HepG2 (cell line): ENCODE data around the gene RASSF4. TPM values are rescaled to one million over a fixed set of nuclear protein-coding genes. Genes with fewer than 3 reads are reported as not detected.

Source experiments
- ELF3 ChIP-seq: IDR thresholded peaks from 2 replicates; pipeline ENCODE4 v1.6.1; 2016; ENCODE audit warnings: missing genetic modification reagents, missing compliant biosample characterization
- FOXA1 ChIP-seq, 2 experiments: fragments of 450-650 bp in 1 of 2; sonication (generic) in 1 of 2; formaldehyde crosslinking in 1 of 2; IDR thresholded peaks; 2 replicates each; pipeline versions ENCODE4 v1.4.0 to v1.6.1; 2016 to 2020; ENCODE audit warnings: missing genetic modification reagents in 1 of 2
- MED13 ChIP-seq: sonication (generic); formaldehyde crosslinking; IDR thresholded peaks from 2 replicates; pipeline ENCODE4 v1.5.0; 2020; ENCODE audit warnings: missing genetic modification reagents
- NFATC3 ChIP-seq: sonication (generic); formaldehyde crosslinking; IDR thresholded peaks from 2 replicates; pipeline ENCODE4 v1.5.1; 2020; ENCODE audit warnings: mild to moderate bottlenecking, missing genetic modification reagents
- RAD51 ChIP-seq: fragments of 450-650 bp; IDR thresholded peaks from 2 replicates; pipeline ENCODE4 v1.6.1; 2016; ENCODE audit warnings: borderline replicate concordance
- RBM39 ChIP-seq: fragments of 200-400 bp; formaldehyde crosslinking; IDR thresholded peaks from one replicate; pipeline ENCODE4 v1.6.1; 2018; ENCODE audit warnings: antibody characterized with exemption, mild to moderate bottlenecking, low read depth, low read length; ENCODE audit not compliant: poor library complexity, severe bottlenecking
- TEAD2 ChIP-seq: sonication (generic); formaldehyde crosslinking; IDR thresholded peaks from 2 replicates; pipeline ENCODE4 v1.9.0; 2021; ENCODE audit warnings: missing genetic modification reagents
- ZMAT5 ChIP-seq: sonication (generic); formaldehyde crosslinking; IDR thresholded peaks from 2 replicates; pipeline ENCODE4 v1.5.0; 2020; ENCODE audit warnings: mild to moderate bottlenecking, low read depth, missing genetic modification reagents, borderline replicate concordance
- ZNF768 ChIP-seq: sonication (generic); formaldehyde crosslinking; IDR thresholded peaks from 2 replicates; pipeline ENCODE4 v1.4.0; 2020; ENCODE audit warnings: missing genetic modification reagents
- ZNF784 ChIP-seq: sonication (generic); formaldehyde crosslinking; IDR thresholded peaks from 2 replicates; pipeline ENCODE4 v1.5.1; 2020; ENCODE audit warnings: missing genetic modification reagents, mild to moderate bottlenecking, borderline replicate concordance
- polyA plus RNA-seq, 8 experiments: library from polyadenylated mRNA; depleted of rRNA in 3 of 8; stranded (reverse) in 7 of 8; unstranded in 1 of 8; fragments of >200 nt; fragmentation: Illumina TruSeq in 4 of 8; extraction: Trizol in 4 of 8; gene quantifications; 2 replicates each; pipeline versions ENCODE4 v1.2.1 to v1.2.3, GENCODE V29; 2011 to 2016; ENCODE audit warnings: low read depth in 4 of 8, missing spikeins in 1 of 8, mixed read lengths in 1 of 8; ENCODE audit not compliant: insufficient read depth in 1 of 8
- total RNA-seq, 5 experiments: library from RNA; depleted of rRNA; stranded (reverse); fragments of >200 nt; fragmentation: Illumina TruSeq; extraction: Trizol; gene quantifications; 2 replicates each; pipeline ENCODE4 v1.2.3, GENCODE V29; 2016; ENCODE audit warnings: low read depth in 1 of 5
- TF ChIP-seq, protein P1 (sequence below): sonication (generic); formaldehyde crosslinking; IDR thresholded peaks from 2 replicates; pipeline ENCODE4 v1.5.0; 2020; ENCODE audit warnings: mild to moderate bottlenecking, missing genetic modification reagents, borderline replicate concordance
- TF ChIP-seq, protein P2 (sequence below): sonication (generic); formaldehyde crosslinking; IDR thresholded peaks from 2 replicates; pipeline ENCODE4 v1.4.0; 2020; ENCODE audit warnings: missing genetic modification reagents
- TF ChIP-seq, protein P3 (sequence below): sonication (generic); IDR thresholded peaks from 2 replicates; pipeline ENCODE4 v1.6.1; 2016; ENCODE audit warnings: low read depth, borderline replicate concordance
- TF ChIP-seq, protein P4 (sequence below): sonication (generic); formaldehyde crosslinking; IDR thresholded peaks from 2 replicates; pipeline ENCODE4 v1.5.0; 2020; ENCODE audit warnings: mild to moderate bottlenecking, missing genetic modification reagents

RASSF4 gene
- total and polyA plus RNA-seq, 2 of the 13 experiments (the other 11 are each of a cell fraction or from before 2014, with no cell fraction given), result 34.0 to 51.7 TPM

DNA sequence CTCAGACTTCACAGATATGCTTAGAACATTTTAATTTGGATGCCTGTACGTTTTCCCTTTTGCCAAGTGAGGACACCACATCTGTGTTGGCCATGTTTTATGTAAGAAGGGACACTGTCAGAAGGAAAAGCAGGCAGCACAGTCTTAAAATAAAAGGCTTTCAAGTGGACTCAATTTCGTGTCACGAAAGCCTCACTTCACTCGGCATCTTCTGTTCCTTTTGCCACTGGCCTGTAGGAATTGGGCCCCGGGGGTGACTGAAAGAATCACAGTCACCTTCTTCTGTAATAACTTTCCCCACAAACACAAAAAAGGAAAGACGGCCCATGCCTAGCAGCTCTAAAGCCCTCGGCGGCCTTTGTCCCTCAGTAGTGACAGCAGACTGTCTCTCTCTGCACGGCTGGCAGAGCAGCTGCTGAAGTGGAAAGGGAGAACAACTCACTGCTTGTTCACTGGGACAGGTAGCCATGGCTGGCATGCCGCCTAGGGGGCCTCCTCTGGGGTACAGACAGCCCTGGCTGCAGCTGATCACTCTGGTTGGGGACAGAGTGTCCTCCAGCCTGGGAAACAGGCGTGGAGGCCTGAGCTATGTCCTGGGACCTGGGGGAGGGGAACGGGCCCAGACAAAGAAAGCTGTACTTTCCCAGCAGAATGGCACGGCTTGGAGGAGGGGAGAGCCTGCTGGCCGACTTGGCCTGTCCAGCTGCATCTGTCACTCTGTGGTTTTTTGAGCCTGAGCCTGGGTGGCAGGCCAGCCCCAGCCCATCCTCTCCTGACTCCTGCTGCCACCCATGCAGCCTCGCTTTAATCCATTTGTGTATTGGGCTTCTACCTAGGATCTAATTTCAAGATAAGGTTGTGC, 4.4 kb downstream of the RASSF4 start (continued):
- TF ChIP-seq, protein P1, sequence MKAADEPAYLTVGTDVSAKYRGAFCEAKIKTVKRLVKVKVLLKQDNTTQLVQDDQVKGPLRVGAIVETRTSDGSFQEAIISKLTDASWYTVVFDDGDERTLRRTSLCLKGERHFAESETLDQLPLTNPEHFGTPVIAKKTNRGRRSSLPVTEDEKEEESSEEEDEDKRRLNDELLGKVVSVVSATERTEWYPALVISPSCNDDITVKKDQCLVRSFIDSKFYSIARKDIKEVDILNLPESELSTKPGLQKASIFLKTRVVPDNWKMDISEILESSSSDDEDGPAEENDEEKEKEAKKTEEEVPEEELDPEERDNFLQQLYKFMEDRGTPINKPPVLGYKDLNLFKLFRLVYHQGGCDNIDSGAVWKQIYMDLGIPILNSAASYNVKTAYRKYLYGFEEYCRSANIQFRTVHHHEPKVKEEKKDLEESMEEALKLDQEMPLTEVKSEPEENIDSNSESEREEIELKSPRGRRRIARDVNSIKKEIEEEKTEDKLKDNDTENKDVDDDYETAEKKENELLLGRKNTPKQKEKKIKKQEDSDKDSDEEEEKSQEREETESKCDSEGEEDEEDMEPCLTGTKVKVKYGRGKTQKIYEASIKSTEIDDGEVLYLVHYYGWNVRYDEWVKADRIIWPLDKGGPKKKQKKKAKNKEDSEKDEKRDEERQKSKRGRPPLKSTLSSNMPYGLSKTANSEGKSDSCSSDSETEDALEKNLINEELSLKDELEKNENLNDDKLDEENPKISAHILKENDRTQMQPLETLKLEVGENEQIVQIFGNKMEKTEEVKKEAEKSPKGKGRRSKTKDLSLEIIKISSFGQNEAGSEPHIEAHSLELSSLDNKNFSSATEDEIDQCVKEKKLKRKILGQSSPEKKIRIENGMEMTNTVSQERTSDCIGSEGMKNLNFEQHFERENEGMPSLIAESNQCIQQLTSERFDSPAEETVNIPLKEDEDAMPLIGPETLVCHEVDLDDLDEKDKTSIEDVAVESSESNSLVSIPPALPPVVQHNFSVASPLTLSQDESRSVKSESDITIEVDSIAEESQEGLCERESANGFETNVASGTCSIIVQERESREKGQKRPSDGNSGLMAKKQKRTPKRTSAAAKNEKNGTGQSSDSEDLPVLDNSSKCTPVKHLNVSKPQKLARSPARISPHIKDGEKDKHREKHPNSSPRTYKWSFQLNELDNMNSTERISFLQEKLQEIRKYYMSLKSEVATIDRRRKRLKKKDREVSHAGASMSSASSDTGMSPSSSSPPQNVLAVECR (CRISPR knock-in tag), result peak; percentile 75
- TF ChIP-seq, protein P2, sequence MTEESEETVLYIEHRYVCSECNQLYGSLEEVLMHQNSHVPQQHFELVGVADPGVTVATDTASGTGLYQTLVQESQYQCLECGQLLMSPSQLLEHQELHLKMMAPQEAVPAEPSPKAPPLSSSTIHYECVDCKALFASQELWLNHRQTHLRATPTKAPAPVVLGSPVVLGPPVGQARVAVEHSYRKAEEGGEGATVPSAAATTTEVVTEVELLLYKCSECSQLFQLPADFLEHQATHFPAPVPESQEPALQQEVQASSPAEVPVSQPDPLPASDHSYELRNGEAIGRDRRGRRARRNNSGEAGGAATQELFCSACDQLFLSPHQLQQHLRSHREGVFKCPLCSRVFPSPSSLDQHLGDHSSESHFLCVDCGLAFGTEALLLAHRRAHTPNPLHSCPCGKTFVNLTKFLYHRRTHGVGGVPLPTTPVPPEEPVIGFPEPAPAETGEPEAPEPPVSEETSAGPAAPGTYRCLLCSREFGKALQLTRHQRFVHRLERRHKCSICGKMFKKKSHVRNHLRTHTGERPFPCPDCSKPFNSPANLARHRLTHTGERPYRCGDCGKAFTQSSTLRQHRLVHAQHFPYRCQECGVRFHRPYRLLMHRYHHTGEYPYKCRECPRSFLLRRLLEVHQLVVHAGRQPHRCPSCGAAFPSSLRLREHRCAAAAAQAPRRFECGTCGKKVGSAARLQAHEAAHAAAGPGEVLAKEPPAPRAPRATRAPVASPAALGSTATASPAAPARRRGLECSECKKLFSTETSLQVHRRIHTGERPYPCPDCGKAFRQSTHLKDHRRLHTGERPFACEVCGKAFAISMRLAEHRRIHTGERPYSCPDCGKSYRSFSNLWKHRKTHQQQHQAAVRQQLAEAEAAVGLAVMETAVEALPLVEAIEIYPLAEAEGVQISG, result peak; percentile 88
- TF ChIP-seq TEAD2, result no peak
- TF ChIP-seq, protein P3, sequence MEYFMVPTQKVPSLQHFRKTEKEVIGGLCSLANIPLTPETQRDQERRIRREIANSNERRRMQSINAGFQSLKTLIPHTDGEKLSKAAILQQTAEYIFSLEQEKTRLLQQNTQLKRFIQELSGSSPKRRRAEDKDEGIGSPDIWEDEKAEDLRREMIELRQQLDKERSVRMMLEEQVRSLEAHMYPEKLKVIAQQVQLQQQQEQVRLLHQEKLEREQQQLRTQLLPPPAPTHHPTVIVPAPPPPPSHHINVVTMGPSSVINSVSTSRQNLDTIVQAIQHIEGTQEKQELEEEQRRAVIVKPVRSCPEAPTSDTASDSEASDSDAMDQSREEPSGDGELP, result peak; percentile 96
- TF ChIP-seq RBM39, result peak; percentile 72
- TF ChIP-seq FOXA1 (IDR thresholded peaks at IDR 0.05), result no peak
- TF ChIP-seq FOXA1 (CRISPR knock-in tag; IDR thresholded peaks at IDR 0.05), result no peak
- TF ChIP-seq ELF3 (CRISPR knock-in tag), result peak; percentile 40; the same call in 1 of the 2 replicates
- TF ChIP-seq RAD51, result no peak
- no peak for TF ChIP-seq ZMAT5 (CRISPR knock-in tag)
- TF ChIP-seq, protein P4, sequence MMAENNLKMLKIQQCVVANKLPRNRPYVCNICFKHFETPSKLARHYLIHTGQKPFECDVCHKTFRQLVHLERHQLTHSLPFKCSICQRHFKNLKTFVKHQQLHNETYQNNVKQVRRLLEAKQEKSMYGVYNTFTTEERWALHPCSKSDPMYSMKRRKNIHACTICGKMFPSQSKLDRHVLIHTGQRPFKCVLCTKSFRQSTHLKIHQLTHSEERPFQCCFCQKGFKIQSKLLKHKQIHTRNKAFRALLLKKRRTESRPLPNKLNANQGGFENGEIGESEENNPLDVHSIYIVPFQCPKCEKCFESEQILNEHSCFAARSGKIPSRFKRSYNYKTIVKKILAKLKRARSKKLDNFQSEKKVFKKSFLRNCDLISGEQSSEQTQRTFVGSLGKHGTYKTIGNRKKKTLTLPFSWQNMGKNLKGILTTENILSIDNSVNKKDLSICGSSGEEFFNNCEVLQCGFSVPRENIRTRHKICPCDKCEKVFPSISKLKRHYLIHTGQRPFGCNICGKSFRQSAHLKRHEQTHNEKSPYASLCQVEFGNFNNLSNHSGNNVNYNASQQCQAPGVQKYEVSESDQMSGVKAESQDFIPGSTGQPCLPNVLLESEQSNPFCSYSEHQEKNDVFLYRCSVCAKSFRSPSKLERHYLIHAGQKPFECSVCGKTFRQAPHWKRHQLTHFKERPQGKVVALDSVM (CRISPR knock-in tag), result peak; percentile 46; the same call in 1 of the 2 replicates
- peak; percentile 56 for TF ChIP-seq ZNF768 (CRISPR knock-in tag)
- no peak for TF ChIP-seq NFATC3 (CRISPR knock-in tag)
- TF ChIP-seq ZNF784 (CRISPR knock-in tag), result 0 out of 2 replicates have a peak, but pooled peaks have one; percentile 12
- TF ChIP-seq MED13 (CRISPR knock-in tag), result 0 out of 2 replicates have a peak, but pooled peaks have one; percentile 66
